Body of pancreas (tissue), 4 donors: ENCODE data around the gene CAMK1D. TPM values are rescaled to one million over a fixed set of nuclear protein-coding genes. Genes with fewer than 3 reads are reported as not detected.

Source experiments
- ATAC-seq: fragments of 150-250 bp; one replicate; pipeline ENCODE4 v1.9.1; 2016
- DNase-seq, 4 donors: peaks; one replicate each; pipeline ENCODE4 v3.0.0-alpha.2; 2019
- H3K27ac ChIP-seq, 4 donors: fragments of 200-600 bp; sonication (generic); 1 replicate in 3 of 4; 2 replicates in 1 of 4; pipeline versions ENCODE4 v1.5.1 to v1.6.1; 2016 to 2019; ENCODE audit warnings: mild to moderate bottlenecking in 1 of 4, mixed read lengths in 1 of 4, moderate library complexity in 1 of 4
- H3K27me3 ChIP-seq, 2 donors: fragments of 200-600 bp; sonication (generic); one replicate each; pipeline ENCODE4 v1.6.0; 2016; ENCODE audit warnings: mild to moderate bottlenecking in 1 of 2
- H3K36me3 ChIP-seq, 2 donors: fragments of 200-600 bp; sonication (generic); replicated peaks in 1 of 2; 2 replicates each; pipeline ENCODE4 v1.5.1; 2016; ENCODE audit warnings: low read depth in 2 of 2; ENCODE audit not compliant: insufficient read depth in 1 of 2
- H3K4me1 ChIP-seq: fragments of 200-600 bp; sonication (generic); one replicate; pipeline ENCODE4 v1.6.0; 2016
- H3K4me3 ChIP-seq, 2 donors: fragments of 200-600 bp; sonication (generic); 1 replicate in 1 of 2; 2 replicates in 1 of 2; pipeline ENCODE4 v1.5.1; 2016 to 2019
- H3K9me3 ChIP-seq, 3 donors: fragments of 200-600 bp; sonication (generic); 1 replicate in 2 of 3; 2 replicates in 1 of 3; pipeline ENCODE4 v1.5.1; 2016
- POLR2A ChIP-seq, 3 donors: fragments of 450-650 bp; IDR thresholded peaks; one replicate each; pipeline ENCODE4 v1.6.1; 2016; ENCODE audit warnings: antibody characterized with exemption in 3 of 3, mild to moderate bottlenecking in 2 of 3
- WGBS, 2 donors: methylation state at CpG; one replicate each; pipeline ENCODE4 v1.1.5; 2017; 5-methylcytosine and 5-hydroxymethylcytosine counted together
- intact Hi-C: fragments of 100-400 bp; cut with DNase I; formaldehyde crosslinking; loops from one replicate; pipeline ENCODE4 v1.15.1; 2023
- total RNA-seq, 2 donors: library from RNA; depleted of rRNA; stranded (reverse); fragments of >200 nt; gene quantifications; one replicate each; pipeline ENCODE4 v1.1.0, GENCODE V29; 2016
- TF ChIP-seq, protein P1 (sequence below), 7 experiments: fragments of 450-650 bp in 4 of 7; fragments of 200-600 bp in 3 of 7; sonication (generic) in 3 of 7; IDR thresholded peaks; one replicate each; pipeline ENCODE4 v1.5.1; 2016 to 2019; ENCODE audit warnings: antibody characterized with exemption in 7 of 7

CAMK1D gene
- total RNA-seq, 2 donors from 2014 or later = 12.5 to 14.2 TPM

GRCh38 chr10:12518024-12518423 is 168.7 kb downstream of the CAMK1D start:
- Histone ChIP-seq H3K27ac (no peak overlapping the region), H3K36me3 (no peaks in the 10 kb centered on the region), H3K4me1 (peaks cover 16% of the 10 kb centered on the region), H3K4me3 (no peak overlapping the region), H3K27me3 (no peaks in the 10 kb centered on the region), H3K9me3 (no peaks in the 10 kb centered on the region)
- TF ChIP-seq POLR2A (IDR thresholded peaks at IDR 0.05) = no peak
- no peak for ATAC-seq
- no peak for DNase-seq
- intact Hi-C loops = no loop called here
- 92 to 95% methylated on average over 1 of the region's 1 CpG for WGBS, 2 donors

DNA sequence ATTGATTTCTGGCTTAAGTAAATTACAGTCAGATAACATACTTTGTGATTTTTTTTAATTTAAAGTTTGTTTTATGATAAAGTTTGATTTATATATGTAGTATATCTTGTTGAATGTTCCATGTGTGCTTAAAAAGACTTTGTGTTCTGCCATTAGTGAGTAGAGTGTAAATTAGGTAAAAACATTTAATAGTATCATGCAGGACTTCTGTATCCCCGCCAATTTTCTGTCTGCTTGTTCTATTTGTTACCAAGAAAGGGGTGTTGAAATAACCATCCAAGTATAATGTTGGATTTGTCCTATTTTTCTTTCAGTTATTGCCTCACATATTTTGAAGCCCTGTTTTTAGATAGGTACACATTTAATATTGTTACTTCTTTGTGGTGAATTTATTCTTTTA is 172.1 kb downstream of the CAMK1D start:
- H3K9me3 ChIP-seq = no peaks in the 10 kb centered on the region
- DNase-seq (peak in 2 of 4 donors; percentile 34 to 45), ATAC-seq (peak; percentile 90)
- H3K4me3 ChIP-seq = no peak overlapping the region
- intact Hi-C loops = no loop called here
- TF ChIP-seq, protein P1, sequence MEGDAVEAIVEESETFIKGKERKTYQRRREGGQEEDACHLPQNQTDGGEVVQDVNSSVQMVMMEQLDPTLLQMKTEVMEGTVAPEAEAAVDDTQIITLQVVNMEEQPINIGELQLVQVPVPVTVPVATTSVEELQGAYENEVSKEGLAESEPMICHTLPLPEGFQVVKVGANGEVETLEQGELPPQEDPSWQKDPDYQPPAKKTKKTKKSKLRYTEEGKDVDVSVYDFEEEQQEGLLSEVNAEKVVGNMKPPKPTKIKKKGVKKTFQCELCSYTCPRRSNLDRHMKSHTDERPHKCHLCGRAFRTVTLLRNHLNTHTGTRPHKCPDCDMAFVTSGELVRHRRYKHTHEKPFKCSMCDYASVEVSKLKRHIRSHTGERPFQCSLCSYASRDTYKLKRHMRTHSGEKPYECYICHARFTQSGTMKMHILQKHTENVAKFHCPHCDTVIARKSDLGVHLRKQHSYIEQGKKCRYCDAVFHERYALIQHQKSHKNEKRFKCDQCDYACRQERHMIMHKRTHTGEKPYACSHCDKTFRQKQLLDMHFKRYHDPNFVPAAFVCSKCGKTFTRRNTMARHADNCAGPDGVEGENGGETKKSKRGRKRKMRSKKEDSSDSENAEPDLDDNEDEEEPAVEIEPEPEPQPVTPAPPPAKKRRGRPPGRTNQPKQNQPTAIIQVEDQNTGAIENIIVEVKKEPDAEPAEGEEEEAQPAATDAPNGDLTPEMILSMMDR (IDR thresholded peaks at IDR 0.05) = no peak
- TF ChIP-seq POLR2A (IDR thresholded peaks at IDR 0.05) = no peak
- peaks cover 10% of the 10 kb centered on the region for H3K4me1 ChIP-seq
- H3K27ac ChIP-seq = peak overlapping the region in 1 of 4 donors; percentile 8
- H3K36me3 ChIP-seq = no peaks in the 10 kb centered on the region
- no peaks in the 10 kb centered on the region for H3K27me3 ChIP-seq
- WGBS, 2 donors = 37 to 41% methylated on average over 1 of the region's 1 CpG

- Histone ChIP-seq H3K9me3 (no peaks in the 10 kb centered on the region), H3K4me1 (peaks cover 10% of the 10 kb centered on the region), H3K36me3 (no peaks in the 10 kb centered on the region), H3K27ac (no peak overlapping the region), H3K27me3 (no peaks in the 10 kb centered on the region), H3K4me3 (no peak overlapping the region)
- WGBS, 2 donors = 95 to 96% methylated on average over 5 of the region's 5 CpGs
- TF ChIP-seq, protein P1 (IDR thresholded peaks at IDR 0.05) = no peak
- no peak for TF ChIP-seq POLR2A (IDR thresholded peaks at IDR 0.05)
- ATAC-seq = no peak
- DNase-seq = no peak
- intact Hi-C loops = no loop called here
Measured at GRCh38 chr10:12526311-12526710, 177.0 kb downstream of the CAMK1D start.

- WGBS, 2 donors = 67 to 78% methylated on average over 9 of the region's 9 CpGs
- Histone ChIP-seq H3K4me3 (no peak overlapping the region), H3K36me3 (no peaks in the 10 kb centered on the region), H3K9me3 (no peaks in the 10 kb centered on the region), H3K27ac (no peak overlapping the region), H3K27me3 (no peaks in the 10 kb centered on the region), H3K4me1 (peaks cover 7% of the 10 kb centered on the region)
- ATAC-seq (no peak), DNase-seq (no peak)
- TF ChIP-seq, protein P1 (IDR thresholded peaks at IDR 0.05) = no peak
- TF ChIP-seq POLR2A (IDR thresholded peaks at IDR 0.05) = no peak
- intact Hi-C loops = no loop called here
Measured at GRCh38 chr10:12529976-12530375, 180.6 kb downstream of the CAMK1D start.

DNA sequence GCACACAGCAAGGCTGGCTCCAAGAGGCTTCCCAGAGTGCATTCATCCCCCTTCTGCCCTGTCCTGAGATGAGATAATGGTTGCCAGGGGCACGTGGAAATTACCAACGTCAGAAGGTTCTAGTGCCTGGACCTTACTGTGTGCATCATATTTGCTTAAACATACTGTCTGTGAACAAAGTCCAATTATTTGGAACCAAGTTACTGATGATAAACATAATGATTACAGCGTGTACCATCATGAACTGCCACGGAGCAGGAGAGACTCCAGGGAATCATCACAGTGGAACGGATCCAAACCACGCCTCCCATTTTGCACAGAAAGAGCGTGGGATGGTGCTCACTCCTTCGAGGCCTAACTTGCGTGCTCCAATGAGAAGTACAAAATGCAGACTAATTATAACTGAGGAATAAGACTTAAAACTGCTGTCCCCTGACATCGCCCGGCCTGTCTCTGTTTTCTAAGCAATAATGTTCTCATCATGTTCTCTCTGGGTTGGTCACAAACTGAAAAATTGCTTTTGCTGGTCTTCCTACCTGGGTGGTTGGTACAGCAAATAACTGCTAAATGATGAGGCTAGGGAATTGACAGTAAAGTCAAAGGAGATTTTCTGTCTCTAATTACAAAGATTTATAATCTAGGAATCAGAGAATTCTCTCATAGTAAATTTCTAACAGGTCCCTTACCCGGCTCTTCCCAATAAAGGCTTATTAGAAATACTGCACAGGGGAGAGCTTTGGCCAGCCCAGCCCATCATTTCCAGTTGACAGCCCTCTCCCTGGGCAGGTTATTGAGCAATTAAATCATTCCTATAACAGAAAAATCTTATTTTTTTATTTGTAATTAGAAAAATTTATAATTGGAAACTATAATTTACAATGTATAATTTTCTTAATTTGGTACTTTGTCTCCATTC is 182.2 kb downstream of the CAMK1D start:
- TF ChIP-seq POLR2A (IDR thresholded peaks at IDR 0.05) = no peak
- TF ChIP-seq, protein P1 (IDR thresholded peaks at IDR 0.05) = no peak
- WGBS, 2 donors = 66 to 68% methylated on average over 12 of the region's 12 CpGs
- H3K27ac ChIP-seq = no peak overlapping the region
- H3K4me3 ChIP-seq = no peak overlapping the region
- H3K36me3 ChIP-seq = no peaks in the 10 kb centered on the region
- intact Hi-C loops = no loop called here
- no peak for ATAC-seq
- peaks cover 7% of the 10 kb centered on the region for H3K4me1 ChIP-seq
- H3K27me3 ChIP-seq = no peaks in the 10 kb centered on the region
- peak in 3 of 4 donors; percentile 20 to 26 (median 23) for DNase-seq
- no peaks in the 10 kb centered on the region for H3K9me3 ChIP-seq
